ENCODE results near the gene WFDC8.

Gene WFDC8

GRCh38 chr20:45539382-45539781, 39.7 kb downstream of the WFDC8 start, which contains the start of gene WFDC6:
TSS of gene WFDC6 (minus strand) at chr20:45539482. CDS start at chr20:45539407, 75 bp downstream.
- Histone ChIP-seq H3K27me3 (replicated peaks in 2 of 5; ENCODE audit: control insufficient read depth in 4 of 5, insufficient read depth in 5 of 5, low read length in 4 of 5) (peaks cover 2 to 39% (median 17%) of the 10 kb centered on the region in 5 experiments), H3K9me3 (ENCODE audit: control extremely low read depth in 1 of 5, control insufficient read depth in 4 of 5, insufficient read depth in 2 of 5, low read depth in 1 of 5, low read length in 4 of 5) (peaks cover 0 to 3% (median 0%) of the 10 kb centered on the region in 5 experiments), H3K4me3 (ENCODE audit: control insufficient read depth in 1 of 7, extremely low read depth in 1 of 7, insufficient read depth in 4 of 7, low read depth in 2 of 7, low read length in 6 of 7) (no peak within 1 kb of the TSS), H3K27ac (ENCODE audit: insufficient read depth in 1 of 2, low read depth in 1 of 2, low read length in 2 of 2, poor library complexity in 1 of 2, severe bottlenecking in 2 of 2) (no peak within 1 kb of the TSS), H3K36me3 (ENCODE audit: control insufficient read depth in 4 of 4, insufficient read depth in 4 of 4, low read length in 3 of 4) (no peaks in the 10 kb centered on the region), H3K4me1 (ENCODE audit: control extremely low read depth in 1 of 4, control insufficient read depth in 4 of 4, insufficient read depth in 4 of 4, low read length in 3 of 4) (no peaks in the 10 kb centered on the region)
- 100% methylated on average over 2 of the region's 2 CpGs for WGBS (ENCODE audit: insufficient coverage)
- DNase-seq = no peak
- ChIA-PET CTCF (no interaction called here), POLR2A (no interaction called here)

- Histone ChIP-seq H3K9me3 (ENCODE audit: control extremely low read depth in 1 of 5, control insufficient read depth in 4 of 5, insufficient read depth in 2 of 5, low read depth in 1 of 5, low read length in 4 of 5) (peaks cover 0 to 3% (median 0%) of the 10 kb centered on the region in 5 experiments), H3K4me3 (ENCODE audit: control insufficient read depth in 1 of 7, extremely low read depth in 1 of 7, insufficient read depth in 4 of 7, low read depth in 2 of 7, low read length in 6 of 7) (no peak overlapping the region), H3K4me1 (ENCODE audit: control extremely low read depth in 1 of 4, control insufficient read depth in 4 of 4, insufficient read depth in 4 of 4, low read length in 3 of 4) (no peaks in the 10 kb centered on the region), H3K27me3 (replicated peaks in 2 of 5; ENCODE audit: control insufficient read depth in 4 of 5, insufficient read depth in 5 of 5, low read length in 4 of 5) (peaks cover 2 to 39% (median 17%) of the 10 kb centered on the region in 5 experiments), H3K27ac (ENCODE audit: insufficient read depth in 1 of 2, low read depth in 1 of 2, low read length in 2 of 2, poor library complexity in 1 of 2, severe bottlenecking in 2 of 2) (no peak overlapping the region), H3K36me3 (ENCODE audit: control insufficient read depth in 4 of 4, insufficient read depth in 4 of 4, low read length in 3 of 4) (no peaks in the 10 kb centered on the region)
- POLR2A ChIA-PET = no interaction called here
- CTCF ChIA-PET = interaction anchor here (1.4 kb wide), 1 partner anchor 20 kb away, joined by 3 read pairs; no protein-coding TSS in a partner anchor
- DNase-seq = no peak
- 46% methylated on average over 5 of the region's 7 CpGs for whole genome bisulfite sequencing (ENCODE audit: insufficient coverage)
Measured at GRCh38 chr20:45538209-45538799, 40.8 kb downstream of the WFDC8 start.

GRCh38 chr20:45527294-45527693, 51.8 kb downstream of the WFDC8 start:
- Histone ChIP-seq H3K27me3 (replicated peaks in 2 of 5; ENCODE audit: control insufficient read depth in 4 of 5, insufficient read depth in 5 of 5, low read length in 4 of 5) (peaks cover 6 to 26% (median 11%) of the 10 kb centered on the region in 5 experiments), H3K27ac (ENCODE audit: insufficient read depth in 1 of 2, low read depth in 1 of 2, low read length in 2 of 2, poor library complexity in 1 of 2, severe bottlenecking in 2 of 2) (no peak overlapping the region), H3K9me3 (ENCODE audit: control extremely low read depth in 1 of 5, control insufficient read depth in 4 of 5, insufficient read depth in 2 of 5, low read depth in 1 of 5, low read length in 4 of 5) (no peaks in the 10 kb centered on the region), H3K36me3 (ENCODE audit: control insufficient read depth in 4 of 4, insufficient read depth in 4 of 4, low read length in 3 of 4) (no peaks in the 10 kb centered on the region), H3K4me1 (ENCODE audit: control extremely low read depth in 1 of 4, control insufficient read depth in 4 of 4, insufficient read depth in 4 of 4, low read length in 3 of 4) (no peaks in the 10 kb centered on the region), H3K4me3 (ENCODE audit: control insufficient read depth in 1 of 7, extremely low read depth in 1 of 7, insufficient read depth in 4 of 7, low read depth in 2 of 7, low read length in 6 of 7) (no peak overlapping the region)
- ChIA-PET CTCF (no interaction called here), POLR2A (interaction anchor here (0.7 kb wide), 1 partner anchor 181 kb away, joined by 7 read pairs; no protein-coding TSS in a partner anchor)
- no peak for DNase-seq
- no CpG with 5 or more reads among the region's 4 CpGs for WGBS (ENCODE audit: insufficient coverage)

- no peaks in the 10 kb centered on the region for H3K4me1 ChIP-seq (ENCODE audit: control extremely low read depth in 1 of 4, control insufficient read depth in 4 of 4, insufficient read depth in 4 of 4, low read length in 3 of 4)
- POLR2A ChIA-PET = no interaction called here
- no peak overlapping the region for H3K4me3 ChIP-seq (ENCODE audit: control insufficient read depth in 1 of 7, extremely low read depth in 1 of 7, insufficient read depth in 4 of 7, low read depth in 2 of 7, low read length in 6 of 7)
- DNase-seq = no peak
- no peaks in the 10 kb centered on the region for H3K36me3 ChIP-seq (ENCODE audit: control insufficient read depth in 4 of 4, insufficient read depth in 4 of 4, low read length in 3 of 4)
- H3K27me3 ChIP-seq (replicated peaks in 2 of 5; ENCODE audit: control insufficient read depth in 4 of 5, insufficient read depth in 5 of 5, low read length in 4 of 5) = peaks cover 6 to 26% (median 15%) of the 10 kb centered on the region in 5 experiments
- H3K9me3 ChIP-seq (ENCODE audit: control extremely low read depth in 1 of 5, control insufficient read depth in 4 of 5, insufficient read depth in 2 of 5, low read depth in 1 of 5, low read length in 4 of 5) = no peaks in the 10 kb centered on the region
- no peak overlapping the region for H3K27ac ChIP-seq (ENCODE audit: insufficient read depth in 1 of 2, low read depth in 1 of 2, low read length in 2 of 2, poor library complexity in 1 of 2, severe bottlenecking in 2 of 2)
- 83% methylated on average over 1 of the region's 1 CpG for WGBS (ENCODE audit: insufficient coverage)
- CTCF ChIA-PET = no interaction called here
Measured at GRCh38 chr20:45523821-45524220, 55.3 kb downstream of the WFDC8 start.

- Histone ChIP-seq H3K4me3 (ENCODE audit: control insufficient read depth in 1 of 7, extremely low read depth in 1 of 7, insufficient read depth in 4 of 7, low read depth in 2 of 7, low read length in 6 of 7) (no peak overlapping the region), H3K27ac (ENCODE audit: insufficient read depth in 1 of 2, low read depth in 1 of 2, low read length in 2 of 2, poor library complexity in 1 of 2, severe bottlenecking in 2 of 2) (no peak overlapping the region), H3K4me1 (ENCODE audit: control extremely low read depth in 1 of 4, control insufficient read depth in 4 of 4, insufficient read depth in 4 of 4, low read length in 3 of 4) (no peaks in the 10 kb centered on the region), H3K36me3 (ENCODE audit: control insufficient read depth in 4 of 4, insufficient read depth in 4 of 4, low read length in 3 of 4) (no peaks in the 10 kb centered on the region), H3K27me3 (replicated peaks in 2 of 5; ENCODE audit: control insufficient read depth in 4 of 5, insufficient read depth in 5 of 5, low read length in 4 of 5) (peaks cover 0 to 12% (median 11%) of the 10 kb centered on the region in 5 experiments), H3K9me3 (ENCODE audit: control extremely low read depth in 1 of 5, control insufficient read depth in 4 of 5, insufficient read depth in 2 of 5, low read depth in 1 of 5, low read length in 4 of 5) (no peaks in the 10 kb centered on the region)
- no peak for DNase-seq
- CTCF ChIA-PET = interaction anchor here (1.1 kb wide), 1 partner anchor 20 kb away, joined by 3 read pairs; no protein-coding TSS in a partner anchor
- WGBS (ENCODE audit: insufficient coverage) = no CpG with 5 or more reads among the region's 2 CpGs
- POLR2A ChIA-PET = interaction anchor here (0.6 kb wide), 1 partner anchor 197 kb away, joined by 3 read pairs; no protein-coding TSS in a partner anchor
Measured at GRCh38 chr20:45518282-45518681, 60.8 kb downstream of the WFDC8 start.

GRCh38 chr20:45515147-45515913, 63.8 kb downstream of the WFDC8 start, which contains the start of gene SPINT3:
TSS of gene SPINT3 (minus strand) at chr20:45515622. CDS start at chr20:45515608, 14 bp downstream.
- WGBS (ENCODE audit: insufficient coverage) = 73% methylated on average over 5 of the region's 5 CpGs
- ChIA-PET POLR2A (no interaction called here), CTCF (no interaction called here)
- Histone ChIP-seq H3K9me3 (ENCODE audit: control extremely low read depth in 1 of 5, control insufficient read depth in 4 of 5, insufficient read depth in 2 of 5, low read depth in 1 of 5, low read length in 4 of 5) (no peaks in the 10 kb centered on the region), H3K36me3 (ENCODE audit: control insufficient read depth in 4 of 4, insufficient read depth in 4 of 4, low read length in 3 of 4) (no peaks in the 10 kb centered on the region), H3K4me3 (ENCODE audit: control insufficient read depth in 1 of 7, extremely low read depth in 1 of 7, insufficient read depth in 4 of 7, low read depth in 2 of 7, low read length in 6 of 7) (no peak within 1 kb of the TSS), H3K4me1 (ENCODE audit: control extremely low read depth in 1 of 4, control insufficient read depth in 4 of 4, insufficient read depth in 4 of 4, low read length in 3 of 4) (no peaks in the 10 kb centered on the region), H3K27me3 (replicated peaks in 2 of 5; ENCODE audit: control insufficient read depth in 4 of 5, insufficient read depth in 5 of 5, low read length in 4 of 5) (peaks cover 3 to 13% (median 3%) of the 10 kb centered on the region in 5 experiments), H3K27ac (ENCODE audit: insufficient read depth in 1 of 2, low read depth in 1 of 2, low read length in 2 of 2, poor library complexity in 1 of 2, severe bottlenecking in 2 of 2) (no peak within 1 kb of the TSS)
- no peak for DNase-seq
